ENCODE data around the gene VPS39. TPM values are rescaled to one million over a fixed set of nuclear protein-coding genes. Genes with fewer than 3 reads are reported as not detected.

The VPS39 gene
- total RNA-seq, 1 donor from 2014 or later: 81.7 TPM

DNA sequence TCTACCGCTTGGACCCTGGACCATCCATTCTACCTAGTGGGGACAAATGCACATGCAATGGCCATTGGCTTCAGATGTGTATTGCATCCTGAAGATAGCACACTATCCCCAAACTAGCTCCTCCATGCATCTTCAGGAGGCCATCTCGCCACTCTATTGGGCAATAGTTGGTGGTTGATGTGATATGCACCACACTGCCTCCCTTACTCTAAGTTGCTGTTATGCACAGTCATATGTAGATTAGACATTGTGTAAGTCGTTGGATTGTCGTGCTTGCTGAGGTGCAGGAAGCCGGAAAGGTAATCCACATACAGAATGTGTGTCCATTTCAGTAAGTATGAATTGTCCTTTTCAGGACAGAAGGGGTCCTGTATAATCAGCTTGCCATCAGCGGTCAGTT lies 87.1 kb downstream of the VPS39 start:
- no peak for DNase-seq (ENCODE audit: extremely low spot score, unreplicated experiment)
- H3K9me3 Mint-ChIP-seq (ENCODE audit: unreplicated experiment): no peaks in the 10 kb centered on the region
- TF ChIP-seq, protein P1, sequence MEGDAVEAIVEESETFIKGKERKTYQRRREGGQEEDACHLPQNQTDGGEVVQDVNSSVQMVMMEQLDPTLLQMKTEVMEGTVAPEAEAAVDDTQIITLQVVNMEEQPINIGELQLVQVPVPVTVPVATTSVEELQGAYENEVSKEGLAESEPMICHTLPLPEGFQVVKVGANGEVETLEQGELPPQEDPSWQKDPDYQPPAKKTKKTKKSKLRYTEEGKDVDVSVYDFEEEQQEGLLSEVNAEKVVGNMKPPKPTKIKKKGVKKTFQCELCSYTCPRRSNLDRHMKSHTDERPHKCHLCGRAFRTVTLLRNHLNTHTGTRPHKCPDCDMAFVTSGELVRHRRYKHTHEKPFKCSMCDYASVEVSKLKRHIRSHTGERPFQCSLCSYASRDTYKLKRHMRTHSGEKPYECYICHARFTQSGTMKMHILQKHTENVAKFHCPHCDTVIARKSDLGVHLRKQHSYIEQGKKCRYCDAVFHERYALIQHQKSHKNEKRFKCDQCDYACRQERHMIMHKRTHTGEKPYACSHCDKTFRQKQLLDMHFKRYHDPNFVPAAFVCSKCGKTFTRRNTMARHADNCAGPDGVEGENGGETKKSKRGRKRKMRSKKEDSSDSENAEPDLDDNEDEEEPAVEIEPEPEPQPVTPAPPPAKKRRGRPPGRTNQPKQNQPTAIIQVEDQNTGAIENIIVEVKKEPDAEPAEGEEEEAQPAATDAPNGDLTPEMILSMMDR (IDR thresholded peaks at IDR 0.05): no peak
- H3K27ac Mint-ChIP-seq (ENCODE audit: unreplicated experiment): no peak overlapping the region
- peaks cover 67% of the 10 kb centered on the region for H3K27me3 Mint-ChIP-seq (ENCODE audit: unreplicated experiment)
- H3K4me3 Mint-ChIP-seq (ENCODE audit: unreplicated experiment): no peak overlapping the region
- no peaks in the 10 kb centered on the region for H3K4me1 Mint-ChIP-seq (ENCODE audit: unreplicated experiment)
- no peaks in the 10 kb centered on the region for H3K36me3 Mint-ChIP-seq (ENCODE audit: unreplicated experiment)

DNA sequence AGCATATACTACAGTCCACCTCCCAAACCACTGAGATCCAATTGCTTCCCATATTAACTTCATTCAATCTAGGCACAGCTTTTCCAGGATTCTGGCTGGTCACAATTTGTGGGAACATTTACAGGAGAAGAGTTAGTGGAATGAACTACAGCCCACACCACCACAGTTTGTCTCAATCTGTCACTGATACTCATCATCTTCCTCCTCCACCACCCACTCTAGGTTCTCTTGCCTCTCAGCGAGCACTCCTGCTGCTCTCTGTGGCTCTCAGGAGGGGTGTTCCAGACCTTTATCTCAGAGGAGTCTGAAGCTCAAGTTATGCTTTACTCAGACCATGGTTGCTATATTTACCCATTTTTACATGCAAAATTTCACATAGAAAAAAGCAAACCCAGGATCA lies 87.8 kb downstream of the VPS39 start:
- no peak overlapping the region for H3K4me3 Mint-ChIP-seq (ENCODE audit: unreplicated experiment)
- TF ChIP-seq, protein P1 (IDR thresholded peaks at IDR 0.05): no peak
- H3K27me3 Mint-ChIP-seq (ENCODE audit: unreplicated experiment): peaks cover 65% of the 10 kb centered on the region

DNA sequence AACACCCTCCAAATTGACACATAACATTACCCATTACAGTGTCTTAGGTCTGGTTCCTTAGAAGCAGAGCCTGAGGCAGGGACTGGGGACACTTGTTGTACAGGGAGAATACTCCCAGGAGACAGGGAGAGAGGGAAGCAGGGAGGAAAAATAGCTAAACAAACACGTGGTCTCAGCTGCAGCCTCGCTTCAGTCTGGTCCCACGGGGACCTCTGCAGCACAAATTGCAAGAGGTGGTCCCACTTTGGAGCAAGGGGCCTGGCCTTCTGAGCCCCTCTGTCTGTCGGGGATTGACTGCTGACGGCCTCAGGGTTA lies 88.7 kb downstream of the VPS39 start:
- Mint-ChIP-seq H3K36me3 (ENCODE audit: unreplicated experiment) (no peaks in the 10 kb centered on the region), H3K9me3 (ENCODE audit: unreplicated experiment) (no peaks in the 10 kb centered on the region), H3K27ac (ENCODE audit: unreplicated experiment) (no peak overlapping the region), H3K27me3 (ENCODE audit: unreplicated experiment) (peaks cover 65% of the 10 kb centered on the region), H3K4me3 (ENCODE audit: unreplicated experiment) (no peak overlapping the region), H3K4me1 (ENCODE audit: unreplicated experiment) (no peaks in the 10 kb centered on the region)
- TF ChIP-seq, protein P1 (IDR thresholded peaks at IDR 0.05): no peak
- peak; percentile 49 for DNase-seq (ENCODE audit: extremely low spot score, unreplicated experiment)

More for the DNA sequence above, 87.8 kb downstream of the VPS39 start:
- no peaks in the 10 kb centered on the region for H3K4me1 Mint-ChIP-seq (ENCODE audit: unreplicated experiment)
- no peak overlapping the region for H3K27ac Mint-ChIP-seq (ENCODE audit: unreplicated experiment)
- no peaks in the 10 kb centered on the region for H3K9me3 Mint-ChIP-seq (ENCODE audit: unreplicated experiment)
- DNase-seq (ENCODE audit: extremely low spot score, unreplicated experiment): no peak
- H3K36me3 Mint-ChIP-seq (ENCODE audit: unreplicated experiment): no peaks in the 10 kb centered on the region

DNA sequence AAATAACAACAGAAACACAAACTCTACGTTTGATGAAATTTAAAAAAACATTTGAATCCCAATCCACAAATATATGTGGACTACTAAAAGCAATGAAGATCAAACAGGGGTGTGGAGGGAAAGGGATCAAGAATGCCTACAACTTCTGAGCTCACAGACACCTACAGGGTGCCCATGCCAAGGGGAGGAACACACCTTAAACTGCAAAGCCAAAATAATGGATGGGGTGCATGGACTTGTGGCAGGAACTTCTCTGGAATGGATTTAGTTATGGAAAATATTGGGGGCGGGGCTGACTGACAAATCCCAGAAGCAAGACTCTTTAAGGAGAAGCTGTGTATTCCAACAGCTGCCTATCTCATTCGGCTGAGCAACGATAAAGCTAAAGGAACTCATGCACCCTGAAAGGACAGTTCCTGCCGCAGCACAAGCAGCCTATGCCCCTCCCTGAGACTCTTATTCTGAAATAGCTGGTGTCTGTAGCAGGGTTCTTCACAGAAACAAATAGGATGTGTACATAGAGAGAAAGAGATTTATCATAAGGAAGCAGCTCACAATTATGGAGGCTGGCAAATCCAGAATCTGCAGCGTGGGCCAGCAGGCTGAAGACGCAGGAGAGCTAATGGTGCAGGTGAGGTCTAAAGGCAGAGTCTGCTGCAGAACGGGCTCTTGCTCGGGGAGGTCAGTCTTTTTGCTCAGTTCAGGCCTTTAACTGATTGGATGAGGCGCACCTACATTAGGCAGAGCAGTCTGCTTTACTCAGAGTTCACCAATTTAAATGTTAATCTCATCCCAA lies 89.3 kb downstream of the VPS39 start:
- no peak overlapping the region for H3K27ac Mint-ChIP-seq (ENCODE audit: unreplicated experiment)
- no peaks in the 10 kb centered on the region for H3K4me1 Mint-ChIP-seq (ENCODE audit: unreplicated experiment)
- H3K27me3 Mint-ChIP-seq (ENCODE audit: unreplicated experiment): peaks cover 62% of the 10 kb centered on the region
- TF ChIP-seq, protein P1 (IDR thresholded peaks at IDR 0.05): no peak
- H3K36me3 Mint-ChIP-seq (ENCODE audit: unreplicated experiment): no peaks in the 10 kb centered on the region
- DNase-seq (ENCODE audit: extremely low spot score, unreplicated experiment): peak; percentile 57
- H3K4me3 Mint-ChIP-seq (ENCODE audit: unreplicated experiment): no peak overlapping the region
- H3K9me3 Mint-ChIP-seq (ENCODE audit: unreplicated experiment): no peaks in the 10 kb centered on the region

DNA sequence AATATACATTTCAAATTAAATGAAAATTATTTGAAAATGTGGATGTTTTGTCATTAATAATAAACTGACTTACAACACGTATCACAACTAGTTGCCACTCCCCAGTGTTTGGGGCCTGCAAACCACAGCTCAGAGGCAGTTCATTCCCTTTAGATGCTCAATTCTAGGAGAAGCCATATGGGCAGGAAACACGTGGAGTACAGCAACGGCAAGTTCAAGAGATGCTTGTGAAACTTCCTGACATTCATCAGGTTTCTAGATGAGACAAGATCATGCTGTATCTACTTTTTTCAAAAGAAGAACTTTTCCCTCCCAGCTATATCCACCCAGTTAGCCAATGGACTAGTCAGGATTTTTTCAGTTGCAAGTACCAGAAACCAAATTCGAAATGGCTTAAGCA lies 96.2 kb downstream of the VPS39 start:
- TF ChIP-seq, protein P1 (IDR thresholded peaks at IDR 0.05): no peak
- DNase-seq (ENCODE audit: extremely low spot score, unreplicated experiment): no peak
- Mint-ChIP-seq H3K9me3 (ENCODE audit: unreplicated experiment) (peaks cover 11% of the 10 kb centered on the region), H3K4me3 (ENCODE audit: unreplicated experiment) (no peak overlapping the region), H3K36me3 (ENCODE audit: unreplicated experiment) (no peaks in the 10 kb centered on the region), H3K27ac (ENCODE audit: unreplicated experiment) (no peak overlapping the region), H3K4me1 (ENCODE audit: unreplicated experiment) (no peaks in the 10 kb centered on the region), H3K27me3 (ENCODE audit: unreplicated experiment) (peaks cover 68% of the 10 kb centered on the region)

Measured in osteocyte (in vitro differentiated cells).